WTC11 (cell line): ENCODE data around the gene SERINC4. TPM values are rescaled to one million over a fixed set of nuclear protein-coding genes. Genes with fewer than 3 reads are reported as not detected.

Experiments used
- CBFB ChIP-seq: sonication (generic); formaldehyde crosslinking; IDR thresholded peaks from 2 replicates; pipeline ENCODE4 v1.8.1; 2022; ENCODE audit warnings: mild to moderate bottlenecking, low read depth, missing genetic modification reagents
- FOXK1 ChIP-seq: sonication (generic); formaldehyde crosslinking; IDR thresholded peaks from 2 replicates; pipeline ENCODE4 v1.8.0; 2022; ENCODE audit warnings: mild to moderate bottlenecking, moderate library complexity, missing genetic modification reagents
- GABPB1 ChIP-seq: sonication (generic); formaldehyde crosslinking; IDR thresholded peaks from 2 replicates; pipeline ENCODE4 v1.8.1; 2023; ENCODE audit warnings: mild to moderate bottlenecking, missing genetic modification reagents
- JUN ChIP-seq: sonication (generic); formaldehyde crosslinking; IDR thresholded peaks from 2 replicates; pipeline ENCODE4 v1.8.0; 2023; ENCODE audit warnings: mild to moderate bottlenecking, missing genetic modification reagents
- microRNA-seq: library from miRNA; unstranded; fragments of <30 nt; microRNA quantifications from one replicate; pipeline ENCODE4 v1.2.0, GENCODE V29; 2022; ENCODE audit warnings: borderline number of aligned reads
- total RNA-seq: library from RNA; stranded (reverse); gene quantifications from 3 replicates; pipeline ENCODE4 v1.2.3, GENCODE V29; 2021
- TF ChIP-seq, protein P1 (sequence below): sonication (generic); formaldehyde crosslinking; IDR thresholded peaks from 2 replicates; pipeline ENCODE4 v1.8.1; 2022; ENCODE audit warnings: low read depth, mild to moderate bottlenecking, moderate library complexity, missing genetic modification reagents, borderline replicate concordance
- TF ChIP-seq, protein P2 (sequence below): sonication (generic); formaldehyde crosslinking; IDR thresholded peaks from 2 replicates; pipeline ENCODE4 v1.8.0; 2022; ENCODE audit warnings: mild to moderate bottlenecking, missing genetic modification reagents

The SERINC4 gene
- total RNA-seq, 1 experiment from 2014 or later: not detected

DNA sequence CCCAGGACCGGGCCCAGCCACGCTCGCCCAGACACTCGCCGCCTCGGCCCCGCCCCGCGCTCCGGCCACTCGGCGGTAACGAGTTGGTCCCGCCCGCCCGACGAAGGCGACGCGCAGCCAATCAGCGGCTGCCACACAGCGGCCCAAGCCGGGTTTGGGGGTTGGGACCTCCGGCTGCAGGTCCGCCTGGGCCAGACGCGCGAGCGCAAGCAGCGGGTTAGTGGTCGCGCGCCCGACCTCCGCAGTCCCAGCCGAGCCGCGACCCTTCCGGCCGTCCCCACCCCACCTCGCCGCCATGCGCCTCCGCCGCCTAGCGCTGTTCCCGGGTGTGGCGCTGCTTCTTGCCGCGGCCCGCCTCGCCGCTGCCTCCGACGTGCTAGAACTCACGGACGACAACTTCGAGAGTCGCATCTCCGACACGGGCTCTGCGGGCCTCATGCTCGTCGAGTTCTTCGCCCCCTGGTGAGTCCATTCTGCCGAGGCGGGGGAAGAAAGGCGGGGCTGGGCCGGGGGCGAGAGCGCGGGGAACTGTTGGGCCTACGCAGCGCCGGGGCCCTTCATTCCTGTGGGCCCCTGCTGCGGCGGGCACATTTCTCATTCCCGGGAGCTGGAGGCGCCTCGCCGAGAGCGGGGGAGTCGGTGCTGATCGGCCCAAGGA lies 53.6 kb downstream of the SERINC4 start, which contains the start of gene PDIA3 (continued):
- TF ChIP-seq, protein P1, sequence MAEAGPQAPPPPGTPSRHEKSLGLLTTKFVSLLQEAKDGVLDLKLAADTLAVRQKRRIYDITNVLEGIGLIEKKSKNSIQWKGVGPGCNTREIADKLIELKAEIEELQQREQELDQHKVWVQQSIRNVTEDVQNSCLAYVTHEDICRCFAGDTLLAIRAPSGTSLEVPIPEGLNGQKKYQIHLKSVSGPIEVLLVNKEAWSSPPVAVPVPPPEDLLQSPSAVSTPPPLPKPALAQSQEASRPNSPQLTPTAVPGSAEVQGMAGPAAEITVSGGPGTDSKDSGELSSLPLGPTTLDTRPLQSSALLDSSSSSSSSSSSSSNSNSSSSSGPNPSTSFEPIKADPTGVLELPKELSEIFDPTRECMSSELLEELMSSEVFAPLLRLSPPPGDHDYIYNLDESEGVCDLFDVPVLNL (CRISPR knock-in tag): peak; percentile 78; the same call in 1 of the 2 replicates
- TF ChIP-seq CBFB (CRISPR knock-in tag) (peak; percentile 83; the same call in 1 of the 2 replicates), JUN (peak; percentile 83; the same call in 1 of the 2 replicates), FOXK1 (peak; percentile 87), GABPB1 (CRISPR knock-in tag) (peak; percentile 79)
- TF ChIP-seq, protein P2, sequence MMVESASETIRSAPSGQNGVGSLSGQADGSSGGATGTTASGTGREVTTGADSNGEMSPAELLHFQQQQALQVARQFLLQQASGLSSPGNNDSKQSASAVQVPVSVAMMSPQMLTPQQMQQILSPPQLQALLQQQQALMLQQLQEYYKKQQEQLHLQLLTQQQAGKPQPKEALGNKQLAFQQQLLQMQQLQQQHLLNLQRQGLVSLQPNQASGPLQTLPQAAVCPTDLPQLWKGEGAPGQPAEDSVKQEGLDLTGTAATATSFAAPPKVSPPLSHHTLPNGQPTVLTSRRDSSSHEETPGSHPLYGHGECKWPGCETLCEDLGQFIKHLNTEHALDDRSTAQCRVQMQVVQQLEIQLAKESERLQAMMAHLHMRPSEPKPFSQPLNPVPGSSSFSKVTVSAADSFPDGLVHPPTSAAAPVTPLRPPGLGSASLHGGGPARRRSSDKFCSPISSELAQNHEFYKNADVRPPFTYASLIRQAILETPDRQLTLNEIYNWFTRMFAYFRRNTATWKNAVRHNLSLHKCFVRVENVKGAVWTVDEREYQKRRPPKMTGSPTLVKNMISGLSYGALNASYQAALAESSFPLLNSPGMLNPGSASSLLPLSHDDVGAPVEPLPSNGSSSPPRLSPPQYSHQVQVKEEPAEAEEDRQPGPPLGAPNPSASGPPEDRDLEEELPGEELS (CRISPR knock-in tag): peak; percentile 81
- TF ChIP-seq, all 79 proteins: peak for 36; not testable (repeated sequence) for 43

Small RNA genes within 50 kb of the gene (microRNA-seq; reads per million reads assigned to microRNA genes)
- gene MIR1282: not detected

Other genes with a start within 250 kb of the SERINC4 start
- gene PPIP5K1, start 210.0 kb downstream of the SERINC4 start, total RNA-seq: 34.4 to 41.7 TPM (median 41.3 TPM) in 3 replicates
- 35.4 to 41.5 TPM (median 37.3 TPM) in 3 replicates for gene CKMT1B, start 206.2 kb downstream of the SERINC4 start, total RNA-seq
- 1.1 to 1.7 TPM (median 1.1 TPM) in 3 replicates for gene STRC, start 181.4 kb downstream of the SERINC4 start, total RNA-seq
- gene CATSPER2, start 151.4 kb downstream of the SERINC4 start, total RNA-seq: 2.5 to 3.2 TPM (median 2.5 TPM) in 3 replicates
- 34.4 to 37.4 TPM (median 36.4 TPM) in 3 replicates for gene CKMT1A, start 106.4 kb downstream of the SERINC4 start, total RNA-seq
- gene PDIA3, start 53.8 kb downstream of the SERINC4 start, total RNA-seq: 604 to 630 TPM (median 614 TPM) in 3 replicates
- 8.1 to 9.0 TPM (median 8.8 TPM) in 3 replicates for gene ELL3, start 23.3 kb downstream of the SERINC4 start, total RNA-seq
- 694 to 788 TPM (median 775 TPM) in 3 replicates for gene SERF2, start 7.9 kb downstream of the SERINC4 start, total RNA-seq
- 17.3 to 22.0 TPM (median 19.9 TPM) in 3 replicates for gene HYPK, start 379 bp upstream of the SERINC4 start, total RNA-seq
- gene MFAP1, start 24.5 kb upstream of the SERINC4 start, total RNA-seq: 32.4 to 36.0 TPM (median 34.6 TPM) in 3 replicates
- gene WDR76, start 26.8 kb upstream of the SERINC4 start, total RNA-seq: 13.4 to 16.2 TPM (median 16.0 TPM) in 3 replicates